ENCODE data around the gene GEMIN7. TPM values are rescaled to one million over a fixed set of nuclear protein-coding genes. Genes with fewer than 3 reads are reported as not detected.

Gene GEMIN7
- total and polyA plus RNA-seq, 4 donors: 10.0 to 25.2 (median 19.4) TPM

- TF ChIP-seq JUND (IDR thresholded peaks at IDR 0.05): no peak
- no peak for TF ChIP-seq HNF4A (conservative IDR thresholded peaks at IDR 0.05)
- TF ChIP-seq SP1 (IDR thresholded peaks at IDR 0.05): no peak
- no peak for TF ChIP-seq GABPA (IDR thresholded peaks at IDR 0.05 in 1 of 2, conservative IDR thresholded peaks at IDR 0.05 in 1 of 2)
- no peak for TF ChIP-seq RXRA (IDR thresholded peaks at IDR 0.05)
- TF ChIP-seq REST (IDR thresholded peaks at IDR 0.05): no peak
- TF ChIP-seq YY1 (IDR thresholded peaks at IDR 0.05): no peak
- no peak for TF ChIP-seq MAX (IDR thresholded peaks at IDR 0.05)
- no peak for TF ChIP-seq ZBTB33 (IDR thresholded peaks at IDR 0.05)
- TF ChIP-seq TAF1 (conservative IDR thresholded peaks at IDR 0.05): no peak
- no peak for TF ChIP-seq FOXA1 (IDR thresholded peaks at IDR 0.05)
- no peak for TF ChIP-seq FOXA2 (IDR thresholded peaks at IDR 0.05)
- no peak for TF ChIP-seq EGR1 (IDR thresholded peaks at IDR 0.05; ENCODE audit: low read depth in 2 of 2)
- no peak for TF ChIP-seq RAD21 (IDR thresholded peaks at IDR 0.05)
- TF ChIP-seq HNF4G (IDR thresholded peaks at IDR 0.05): no peak
- no peak for TF ChIP-seq NR2F2 (IDR thresholded peaks at IDR 0.05)
- TF ChIP-seq ATF3 (IDR thresholded peaks at IDR 0.05): no peak
- H3K27me3 ChIP-seq (ENCODE audit: control insufficient read depth in 4 of 4, insufficient read depth in 4 of 4, low read length in 3 of 4): no peaks in the 10 kb centered on the region
- peak overlapping the region in 2 of 3 donors; percentile 90 to 96 for H3K4me3 ChIP-seq (ENCODE audit: low read depth in 1 of 3, low read length in 3 of 3)
- 79% methylated on average over 19 of the region's 19 CpGs for WGBS
- peak overlapping the region; percentile 97 to 99 for H3K27ac ChIP-seq (ENCODE audit: low read depth in 1 of 2, low read length in 2 of 2)
- H3K4me1 ChIP-seq (ENCODE audit: control insufficient read depth in 4 of 4, insufficient read depth in 4 of 4, low read length in 3 of 4): peaks cover 8 to 47% (median 42%) of the 10 kb centered on the region in 4 donors
- H3K9me3 ChIP-seq (ENCODE audit: control insufficient read depth in 4 of 4, low read length in 3 of 4): no peaks in the 10 kb centered on the region
- peak overlapping the region; percentile 4 to 98 for H3K9ac ChIP-seq (ENCODE audit: low read depth in 1 of 2, low read length in 2 of 2)
- no peak for DNase-seq (ENCODE audit: low spot score)
- peaks cover 0 to 22% (median 12%) of the 10 kb centered on the region in 4 donors for H3K36me3 ChIP-seq (ENCODE audit: control insufficient read depth in 4 of 4, insufficient read depth in 3 of 4, low read depth in 1 of 4, low read length in 3 of 4)
These were observed 38.8 kb upstream of the GEMIN7 start for GRCh38 chr19:45040059-45040771.

GRCh38 chr19:45041125-45041524 lies 37.9 kb upstream of the GEMIN7 start:
- H3K27me3 ChIP-seq (ENCODE audit: control insufficient read depth in 4 of 4, insufficient read depth in 4 of 4, low read length in 3 of 4): no peaks in the 10 kb centered on the region
- peaks cover 0 to 19% (median 8%) of the 10 kb centered on the region in 4 donors for H3K36me3 ChIP-seq (ENCODE audit: control insufficient read depth in 4 of 4, insufficient read depth in 3 of 4, low read depth in 1 of 4, low read length in 3 of 4)
- H3K9ac ChIP-seq (ENCODE audit: low read depth in 1 of 2, low read length in 2 of 2): no peak overlapping the region
- no peaks in the 10 kb centered on the region for H3K9me3 ChIP-seq (ENCODE audit: control insufficient read depth in 4 of 4, low read length in 3 of 4)
- no peak for DNase-seq (ENCODE audit: low spot score)
- WGBS: 93% methylated on average over 6 of the region's 6 CpGs
- H3K4me1 ChIP-seq (ENCODE audit: control insufficient read depth in 4 of 4, insufficient read depth in 4 of 4, low read length in 3 of 4): peaks cover 9 to 56% (median 51%) of the 10 kb centered on the region in 4 donors
- TF ChIP-seq GABPA (IDR thresholded peaks at IDR 0.05 in 1 of 2, conservative IDR thresholded peaks at IDR 0.05 in 1 of 2): no peak
- no peak for TF ChIP-seq EGR1 (IDR thresholded peaks at IDR 0.05; ENCODE audit: low read depth in 2 of 2)
- no peak for TF ChIP-seq MAX (IDR thresholded peaks at IDR 0.05)
- TF ChIP-seq SP1 (IDR thresholded peaks at IDR 0.05): no peak
- no peak for TF ChIP-seq REST (IDR thresholded peaks at IDR 0.05)
- no peak for TF ChIP-seq HNF4A (conservative IDR thresholded peaks at IDR 0.05)
- no peak for TF ChIP-seq FOXA1 (IDR thresholded peaks at IDR 0.05)
- TF ChIP-seq NR2F2 (IDR thresholded peaks at IDR 0.05): no peak
- no peak overlapping the region for H3K27ac ChIP-seq (ENCODE audit: low read depth in 1 of 2, low read length in 2 of 2)
- no peak overlapping the region for H3K4me3 ChIP-seq (ENCODE audit: low read depth in 1 of 3, low read length in 3 of 3)
